Measurements from ENCODE around the gene DEFB132.

DEFB132 gene

GRCh38 chr20:259981-260380 lies 2.5 kb downstream of the DEFB132 start:
- no peak overlapping the region for H3K4me3 ChIP-seq (ENCODE audit: low read depth, low read length)
- DNase-seq (ENCODE audit: low read depth): no peak
- TF ChIP-seq, protein P1, sequence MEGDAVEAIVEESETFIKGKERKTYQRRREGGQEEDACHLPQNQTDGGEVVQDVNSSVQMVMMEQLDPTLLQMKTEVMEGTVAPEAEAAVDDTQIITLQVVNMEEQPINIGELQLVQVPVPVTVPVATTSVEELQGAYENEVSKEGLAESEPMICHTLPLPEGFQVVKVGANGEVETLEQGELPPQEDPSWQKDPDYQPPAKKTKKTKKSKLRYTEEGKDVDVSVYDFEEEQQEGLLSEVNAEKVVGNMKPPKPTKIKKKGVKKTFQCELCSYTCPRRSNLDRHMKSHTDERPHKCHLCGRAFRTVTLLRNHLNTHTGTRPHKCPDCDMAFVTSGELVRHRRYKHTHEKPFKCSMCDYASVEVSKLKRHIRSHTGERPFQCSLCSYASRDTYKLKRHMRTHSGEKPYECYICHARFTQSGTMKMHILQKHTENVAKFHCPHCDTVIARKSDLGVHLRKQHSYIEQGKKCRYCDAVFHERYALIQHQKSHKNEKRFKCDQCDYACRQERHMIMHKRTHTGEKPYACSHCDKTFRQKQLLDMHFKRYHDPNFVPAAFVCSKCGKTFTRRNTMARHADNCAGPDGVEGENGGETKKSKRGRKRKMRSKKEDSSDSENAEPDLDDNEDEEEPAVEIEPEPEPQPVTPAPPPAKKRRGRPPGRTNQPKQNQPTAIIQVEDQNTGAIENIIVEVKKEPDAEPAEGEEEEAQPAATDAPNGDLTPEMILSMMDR (IDR thresholded peaks at IDR 0.05; ENCODE audit: control insufficient read depth, extremely low read depth, insufficient read depth): no peak

DNA sequence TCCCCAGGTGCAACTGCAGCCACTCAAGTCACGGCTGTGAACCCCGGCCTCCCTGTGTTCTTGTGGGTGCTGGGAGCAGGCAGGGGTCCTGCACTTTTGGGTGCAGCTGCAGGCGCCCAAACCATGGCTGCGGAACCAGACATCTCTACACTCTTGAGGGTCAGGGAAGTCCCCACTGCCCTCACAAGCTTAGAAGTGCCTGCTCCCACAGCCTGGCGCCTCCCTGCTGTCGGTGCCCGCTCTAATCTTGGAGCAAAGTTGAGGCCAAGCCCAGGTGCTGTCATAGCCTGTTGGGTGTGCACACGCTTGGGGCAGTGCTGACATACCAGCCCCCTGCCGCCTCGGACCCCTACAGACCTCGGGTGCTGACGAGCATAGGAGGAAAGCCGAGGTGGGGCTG lies 6.2 kb downstream of the DEFB132 start:
- DNase-seq (ENCODE audit: low read depth): no peak
- H3K4me3 ChIP-seq (ENCODE audit: low read depth, low read length): no peak overlapping the region
- TF ChIP-seq, protein P1 (IDR thresholded peaks at IDR 0.05; ENCODE audit: control insufficient read depth, extremely low read depth, insufficient read depth): no peak

GRCh38 chr20:266596-267562 lies 9.4 kb downstream of the DEFB132 start:
- peak; percentile 67 for DNase-seq (ENCODE audit: low read depth)
- TF ChIP-seq, protein P1 (IDR thresholded peaks at IDR 0.05; ENCODE audit: control insufficient read depth, extremely low read depth, insufficient read depth): peak; percentile 98

DNA sequence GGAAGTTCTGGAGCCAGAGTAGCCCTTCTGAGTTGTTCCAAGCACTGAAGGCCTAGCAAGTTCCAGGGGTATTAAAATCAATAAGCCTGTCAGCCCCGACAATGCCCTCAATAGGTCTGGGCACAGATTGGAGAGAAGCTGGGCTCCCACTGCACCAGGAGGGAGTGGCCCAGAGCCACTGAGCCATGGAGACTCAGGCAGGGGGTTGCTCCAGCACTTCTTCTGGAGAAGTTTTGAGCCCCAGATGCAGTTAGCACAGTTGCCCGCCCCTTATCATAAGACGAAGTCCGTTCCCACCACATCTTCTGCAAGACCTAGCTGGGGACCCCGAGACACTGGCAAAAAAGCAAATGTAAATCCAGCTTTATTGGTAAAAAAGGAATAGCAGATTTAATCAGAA lies 13.0 kb downstream of the DEFB132 start:
- TF ChIP-seq, protein P1 (IDR thresholded peaks at IDR 0.05; ENCODE audit: control insufficient read depth, extremely low read depth, insufficient read depth): no peak
- no peak overlapping the region for H3K4me3 ChIP-seq (ENCODE audit: low read depth, low read length)
- DNase-seq (ENCODE audit: low read depth): no peak

More at GRCh38 chr20:266596-267562, 9.4 kb downstream of the DEFB132 start:
- H3K4me3 ChIP-seq (ENCODE audit: low read depth, low read length): peak overlapping the region; percentile 48

DNA sequence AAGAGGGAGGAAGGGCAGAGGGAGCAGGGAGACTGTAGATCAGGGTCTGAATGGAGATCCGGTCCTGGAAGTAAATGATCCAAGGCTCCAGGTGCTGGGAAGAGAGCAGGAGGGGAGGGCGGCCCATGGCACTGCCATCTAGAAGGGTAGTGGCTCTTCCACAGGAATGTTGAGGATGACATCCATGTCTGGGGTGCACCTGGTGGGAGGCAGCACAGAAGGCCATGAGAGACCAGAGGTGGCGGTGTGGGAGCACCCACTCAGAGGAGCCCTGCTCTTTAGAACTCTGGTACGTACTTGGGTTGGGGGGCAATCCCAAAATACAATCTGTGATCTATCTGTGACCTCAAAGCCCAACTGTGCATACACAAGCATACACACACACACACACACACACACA lies 13.5 kb downstream of the DEFB132 start:
- no peak overlapping the region for H3K4me3 ChIP-seq (ENCODE audit: low read depth, low read length)
- DNase-seq (ENCODE audit: low read depth): no peak
- TF ChIP-seq, protein P1 (IDR thresholded peaks at IDR 0.05; ENCODE audit: control insufficient read depth, extremely low read depth, insufficient read depth): no peak

DNA sequence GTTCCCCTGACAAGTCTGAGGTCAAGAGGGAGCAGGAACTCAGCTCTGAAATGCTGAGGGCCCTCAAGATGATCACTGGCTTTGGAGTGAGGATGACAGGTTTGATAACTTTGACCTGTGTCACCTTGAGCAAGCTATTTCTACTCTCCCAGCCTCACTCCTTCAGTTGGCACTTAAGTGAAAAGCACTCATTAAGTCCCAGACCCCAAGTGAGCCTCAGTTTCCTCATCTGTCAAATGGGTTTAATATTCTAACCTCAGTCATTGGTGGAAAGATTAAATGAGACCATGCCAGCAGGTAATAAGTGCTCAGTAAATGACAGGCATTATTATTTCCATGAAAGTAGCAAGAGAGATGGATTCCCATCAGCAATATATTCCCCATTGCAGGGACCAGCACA lies 14.0 kb downstream of the DEFB132 start:
- no peak for DNase-seq (ENCODE audit: low read depth)
- H3K4me3 ChIP-seq (ENCODE audit: low read depth, low read length): no peak overlapping the region
- TF ChIP-seq, protein P1 (IDR thresholded peaks at IDR 0.05; ENCODE audit: control insufficient read depth, extremely low read depth, insufficient read depth): no peak
